ENCODE data around the gene PFDN6. TPM values are rescaled to one million over a fixed set of nuclear protein-coding genes. Genes with fewer than 3 reads are reported as not detected.

The PFDN6 gene
- polyA plus RNA-seq (2013) = 56.0 TPM

DNA sequence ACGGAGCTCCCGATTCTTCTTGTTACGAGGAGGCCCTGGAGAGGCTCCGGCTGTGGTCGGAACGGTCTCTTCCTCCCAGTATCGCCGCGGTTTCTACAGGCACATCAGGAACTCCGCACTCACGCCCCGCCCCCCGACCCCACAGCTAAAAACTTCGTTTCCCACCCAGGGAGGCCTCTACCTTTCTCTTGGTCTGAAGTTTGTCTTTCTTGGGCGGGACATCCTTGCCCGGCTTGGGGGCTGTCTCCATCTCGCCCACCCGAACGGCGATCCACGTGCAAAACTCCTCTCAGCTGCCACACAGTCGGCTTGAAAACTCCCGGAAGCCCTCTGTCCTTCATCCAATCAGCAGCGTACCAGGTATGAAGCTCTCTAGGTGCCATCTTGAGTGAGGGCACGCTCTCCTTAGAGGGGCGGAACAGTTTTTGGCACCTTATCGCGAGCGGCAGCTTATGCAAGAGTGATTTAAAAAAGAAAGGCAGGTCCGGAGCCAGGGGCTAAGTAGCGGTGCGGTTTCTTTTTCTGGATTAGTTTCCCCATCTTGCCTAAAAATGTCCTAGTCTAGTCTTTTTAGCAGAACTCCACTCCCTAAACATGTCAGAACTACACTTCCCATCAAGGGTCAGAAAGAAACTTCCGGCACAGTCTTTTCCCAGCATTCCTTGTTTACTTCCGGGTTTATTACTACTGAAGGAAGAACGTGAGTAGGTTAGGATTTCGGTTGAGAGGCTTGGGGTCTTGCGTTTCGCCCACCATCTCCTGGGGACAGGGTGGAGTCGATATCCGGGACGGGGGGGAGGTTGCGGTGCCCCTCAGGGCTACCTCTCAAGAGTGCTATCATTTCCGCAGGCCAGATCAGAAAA lies at the start of gene PFDN6, which contains the start of gene WDR46:
TSS of gene PFDN6 (plus strand) at position 681 of the 863 bp plus-strand sequence. CDS start 256 bp downstream, outside the sequence.
TSS of gene WDR46 (minus strand) at position 319 of the 863 bp plus-strand sequence. CDS start at position 250, 69 bp downstream.
- CTCF ChIA-PET = interaction anchor here (0.7 to 6.3 kb wide), 13 partner anchors 8 to 129 kb away, joined by 3 to 53 read pairs (median 3); partner anchors contain the start of genes B3GALT4, CUTA, KIFC1 and RGL2
- Histone ChIP-seq H3K27me3 (replicated peaks in 2 of 5; ENCODE audit: control insufficient read depth in 4 of 5, insufficient read depth in 5 of 5, low read length in 4 of 5) (no peaks in the 10 kb centered on the region), H3K36me3 (ENCODE audit: control insufficient read depth in 4 of 4, insufficient read depth in 4 of 4, low read length in 3 of 4) (peaks cover 6 to 67% (median 54%) of the 10 kb centered on the region in 4 experiments), H3K4me3 (ENCODE audit: control insufficient read depth in 1 of 7, extremely low read depth in 1 of 7, insufficient read depth in 4 of 7, low read depth in 2 of 7, low read length in 6 of 7) (peak within 1 kb of the TSS; percentile 71 to 98 (median 84)), H3K9me3 (ENCODE audit: control extremely low read depth in 1 of 5, control insufficient read depth in 4 of 5, insufficient read depth in 2 of 5, low read depth in 1 of 5, low read length in 4 of 5) (no peaks in the 10 kb centered on the region), H3K4me1 (ENCODE audit: control extremely low read depth in 1 of 4, control insufficient read depth in 4 of 4, insufficient read depth in 4 of 4, low read length in 3 of 4) (peaks cover 0 to 31% (median 23%) of the 10 kb centered on the region in 4 experiments), H3K27ac (ENCODE audit: insufficient read depth in 1 of 2, low read depth in 1 of 2, low read length in 2 of 2, poor library complexity in 1 of 2, severe bottlenecking in 2 of 2) (peak within 1 kb of the TSS; percentile 64 to 93)
- DNase-seq = peak; percentile 92 to 97 (median 96)
- 0% methylated on average over 40 of the region's 43 CpGs for WGBS (ENCODE audit: insufficient coverage)
- POLR2A ChIA-PET = interaction anchor here (1.1 to 2.5 kb wide), 6 partner anchors 8 to 55 kb away, joined by 3 to 17 read pairs (median 6); partner anchors contain the start of genes B3GALT4, RGL2, RPS18 and VPS52

DNA sequence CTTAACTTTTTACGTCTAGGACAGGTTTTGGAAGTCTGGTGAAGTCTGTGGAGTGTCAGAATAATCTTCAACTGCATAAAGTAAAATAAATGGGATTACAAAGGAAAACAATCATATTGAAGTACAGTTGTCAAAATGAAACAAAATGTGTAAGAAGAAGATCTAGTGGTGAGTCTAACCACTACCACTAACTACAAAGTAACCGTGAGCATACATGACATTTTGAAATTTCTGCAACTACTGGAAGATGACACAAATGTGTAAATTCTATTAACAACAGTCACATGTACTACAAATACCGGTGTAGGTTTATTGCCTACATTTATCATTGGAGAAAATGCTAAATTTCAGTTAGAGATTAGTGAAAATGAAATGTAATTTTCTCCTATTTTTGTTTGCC lies 47.4 kb upstream of the PFDN6 start:
- no peak overlapping the region for H3K27ac ChIP-seq (ENCODE audit: insufficient read depth in 1 of 2, low read depth in 1 of 2, low read length in 2 of 2, poor library complexity in 1 of 2, severe bottlenecking in 2 of 2)
- no CpG with 5 or more reads among the region's 3 CpGs for WGBS (ENCODE audit: insufficient coverage)
- H3K9me3 ChIP-seq (ENCODE audit: control extremely low read depth in 1 of 5, control insufficient read depth in 4 of 5, insufficient read depth in 2 of 5, low read depth in 1 of 5, low read length in 4 of 5) = no peaks in the 10 kb centered on the region
- H3K4me1 ChIP-seq (ENCODE audit: control extremely low read depth in 1 of 4, control insufficient read depth in 4 of 4, insufficient read depth in 4 of 4, low read length in 3 of 4) = peaks cover 0 to 1% (median 0%) of the 10 kb centered on the region in 4 experiments
- peaks cover 0 to 10% (median 0%) of the 10 kb centered on the region in 5 experiments for H3K27me3 ChIP-seq (replicated peaks in 2 of 5; ENCODE audit: control insufficient read depth in 4 of 5, insufficient read depth in 5 of 5, low read length in 4 of 5)
- ChIA-PET POLR2A (no interaction called here), CTCF (no interaction called here)
- H3K36me3 ChIP-seq (ENCODE audit: control insufficient read depth in 4 of 4, insufficient read depth in 4 of 4, low read length in 3 of 4) = no peaks in the 10 kb centered on the region
- no peak overlapping the region for H3K4me3 ChIP-seq (ENCODE audit: control insufficient read depth in 1 of 7, extremely low read depth in 1 of 7, insufficient read depth in 4 of 7, low read depth in 2 of 7, low read length in 6 of 7)
- peak in 1 of 3 donors; percentile 36 for DNase-seq

DNA sequence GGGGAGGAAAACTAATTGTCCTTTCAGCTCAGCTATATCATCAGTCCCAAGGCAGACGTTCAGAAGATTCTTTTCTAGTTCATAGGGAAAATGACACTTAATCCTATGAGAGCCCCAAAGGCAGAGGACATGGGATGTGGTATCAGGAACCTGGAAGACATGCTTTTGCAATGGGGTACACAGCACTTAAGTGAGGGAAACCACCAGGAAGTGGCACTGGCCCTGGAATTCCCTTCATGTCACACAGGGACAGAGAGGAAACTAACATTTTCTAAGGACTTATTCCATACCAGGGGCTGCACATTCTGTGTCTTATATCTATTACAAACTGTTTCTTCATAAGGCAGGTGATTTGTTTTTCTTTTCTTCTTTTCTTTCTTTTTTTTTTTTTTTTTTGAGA lies 45.9 kb upstream of the PFDN6 start:
- no peak overlapping the region for H3K4me3 ChIP-seq (ENCODE audit: control insufficient read depth in 1 of 7, extremely low read depth in 1 of 7, insufficient read depth in 4 of 7, low read depth in 2 of 7, low read length in 6 of 7)
- H3K27ac ChIP-seq (ENCODE audit: insufficient read depth in 1 of 2, low read depth in 1 of 2, low read length in 2 of 2, poor library complexity in 1 of 2, severe bottlenecking in 2 of 2) = no peak overlapping the region
- no peaks in the 10 kb centered on the region for H3K9me3 ChIP-seq (ENCODE audit: control extremely low read depth in 1 of 5, control insufficient read depth in 4 of 5, insufficient read depth in 2 of 5, low read depth in 1 of 5, low read length in 4 of 5)
- DNase-seq = no peak
- H3K27me3 ChIP-seq (replicated peaks in 2 of 5; ENCODE audit: control insufficient read depth in 4 of 5, insufficient read depth in 5 of 5, low read length in 4 of 5) = peaks cover 0 to 10% (median 0%) of the 10 kb centered on the region in 5 experiments
- 100% methylated on average over 1 of the region's 1 CpG for WGBS (ENCODE audit: insufficient coverage)
- peaks cover 3 to 8% (median 6%) of the 10 kb centered on the region in 4 experiments for H3K4me1 ChIP-seq (ENCODE audit: control extremely low read depth in 1 of 4, control insufficient read depth in 4 of 4, insufficient read depth in 4 of 4, low read length in 3 of 4)
- CTCF ChIA-PET = interaction anchor here (0.9 to 1.4 kb wide), 2 partner anchors 23 to 34 kb away, joined by 3 read pairs; no protein-coding TSS in a partner anchor
- POLR2A ChIA-PET = no interaction called here
- no peaks in the 10 kb centered on the region for H3K36me3 ChIP-seq (ENCODE audit: control insufficient read depth in 4 of 4, insufficient read depth in 4 of 4, low read length in 3 of 4)

DNA sequence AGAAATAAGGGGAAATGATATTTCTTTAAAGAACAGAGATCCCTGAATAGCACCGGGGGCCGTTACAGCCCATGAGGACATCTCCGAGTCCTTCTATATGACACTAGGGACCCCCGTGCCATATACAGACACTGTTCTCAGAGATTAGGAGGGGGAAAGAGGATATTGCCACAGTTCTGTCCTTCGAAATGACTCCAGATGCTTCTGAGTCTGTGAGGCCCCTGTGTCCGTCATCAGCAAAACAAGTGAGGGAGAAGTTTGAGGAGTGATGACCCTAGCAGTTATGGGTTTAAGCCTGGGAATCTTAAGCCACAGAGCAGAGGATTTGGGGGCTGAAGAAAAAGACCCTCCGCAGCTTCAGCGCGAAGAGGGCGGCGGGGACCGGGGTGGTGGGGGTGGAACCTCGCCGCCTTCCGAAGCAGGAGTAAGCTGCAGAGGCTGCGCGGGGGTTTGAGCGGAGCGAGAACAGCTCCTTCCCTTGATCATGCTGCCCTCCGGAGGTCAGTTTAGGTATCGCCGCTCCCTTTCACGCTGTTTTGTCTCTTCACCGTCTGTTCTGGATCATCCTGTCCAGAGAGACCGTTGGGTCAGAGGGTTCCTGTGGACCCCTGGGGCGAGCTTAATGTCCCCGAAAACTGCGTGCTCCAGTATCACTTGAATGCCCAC lies 41.3 kb upstream of the PFDN6 start:
- POLR2A ChIA-PET = interaction anchor here (0.9 to 2.2 kb wide), 4 partner anchors 23 to 268 kb away, joined by 3 to 10 read pairs (median 3); partner anchors contain the start of genes HSD17B8, RPS18 and VPS52
- peak; percentile 82 to 90 (median 87) for DNase-seq
- 0% methylated on average over 27 of the region's 28 CpGs for WGBS (ENCODE audit: insufficient coverage)
- CTCF ChIA-PET = interaction anchor here (0.6 to 2.2 kb wide), 33 partner anchors 9 to 364 kb away, joined by 3 to 20 read pairs (median 4); partner anchors contain the start of genes B3GALT4, HSD17B8, RING1 and RPS18
- Histone ChIP-seq H3K36me3 (ENCODE audit: control insufficient read depth in 4 of 4, insufficient read depth in 4 of 4, low read length in 3 of 4) (peaks cover 0 to 13% (median 6%) of the 10 kb centered on the region in 4 experiments), H3K4me3 (ENCODE audit: control insufficient read depth in 1 of 7, extremely low read depth in 1 of 7, insufficient read depth in 4 of 7, low read depth in 2 of 7, low read length in 6 of 7) (peak overlapping the region; percentile 44 to 86 (median 74)), H3K27ac (ENCODE audit: insufficient read depth in 1 of 2, low read depth in 1 of 2, low read length in 2 of 2, poor library complexity in 1 of 2, severe bottlenecking in 2 of 2) (peak overlapping the region; percentile 81 to 94), H3K27me3 (replicated peaks in 2 of 5; ENCODE audit: control insufficient read depth in 4 of 5, insufficient read depth in 5 of 5, low read length in 4 of 5) (peaks cover 0 to 5% (median 0%) of the 10 kb centered on the region in 5 experiments), H3K4me1 (ENCODE audit: control extremely low read depth in 1 of 4, control insufficient read depth in 4 of 4, insufficient read depth in 4 of 4, low read length in 3 of 4) (peaks cover 10 to 27% (median 25%) of the 10 kb centered on the region in 4 experiments), H3K9me3 (ENCODE audit: control extremely low read depth in 1 of 5, control insufficient read depth in 4 of 5, insufficient read depth in 2 of 5, low read depth in 1 of 5, low read length in 4 of 5) (no peaks in the 10 kb centered on the region)

DNA sequence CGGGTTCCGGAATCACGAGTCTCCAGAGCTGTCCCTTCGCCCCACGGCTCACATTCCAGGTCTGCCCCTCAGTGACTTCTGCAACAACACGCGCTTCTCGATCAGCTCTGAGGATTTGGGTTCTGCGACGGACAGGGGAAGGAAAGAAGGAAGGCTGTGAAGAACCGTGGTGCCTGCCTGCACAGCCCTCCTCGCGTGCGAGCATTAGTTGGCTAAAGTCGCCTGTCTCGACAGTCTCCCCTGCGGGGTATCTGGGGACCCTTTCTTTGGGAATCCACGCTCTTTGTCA lies 40.8 kb upstream of the PFDN6 start:
- CTCF ChIA-PET = interaction anchor here (0.8 to 2.2 kb wide), 32 partner anchors 9 to 364 kb away, joined by 3 to 20 read pairs (median 4); partner anchors contain the start of genes B3GALT4, HSD17B8, RING1 and RPS18
- POLR2A ChIA-PET = interaction anchor here (0.9 to 2.2 kb wide), 5 partner anchors 23 to 269 kb away, joined by 3 to 10 read pairs (median 3); partner anchors contain the start of genes HSD17B8, RPS18 and VPS52
- Histone ChIP-seq H3K9me3 (ENCODE audit: control extremely low read depth in 1 of 5, control insufficient read depth in 4 of 5, insufficient read depth in 2 of 5, low read depth in 1 of 5, low read length in 4 of 5) (no peaks in the 10 kb centered on the region), H3K27me3 (replicated peaks in 2 of 5; ENCODE audit: control insufficient read depth in 4 of 5, insufficient read depth in 5 of 5, low read length in 4 of 5) (peaks cover 0 to 2% (median 0%) of the 10 kb centered on the region in 5 experiments), H3K27ac (ENCODE audit: insufficient read depth in 1 of 2, low read depth in 1 of 2, low read length in 2 of 2, poor library complexity in 1 of 2, severe bottlenecking in 2 of 2) (peak overlapping the region; percentile 81 to 94), H3K4me3 (ENCODE audit: control insufficient read depth in 1 of 7, extremely low read depth in 1 of 7, insufficient read depth in 4 of 7, low read depth in 2 of 7, low read length in 6 of 7) (peak overlapping the region; percentile 44 to 86 (median 74)), H3K4me1 (ENCODE audit: control extremely low read depth in 1 of 4, control insufficient read depth in 4 of 4, insufficient read depth in 4 of 4, low read length in 3 of 4) (peaks cover 10 to 27% (median 25%) of the 10 kb centered on the region in 4 experiments), H3K36me3 (ENCODE audit: control insufficient read depth in 4 of 4, insufficient read depth in 4 of 4, low read length in 3 of 4) (peaks cover 0 to 13% (median 7%) of the 10 kb centered on the region in 4 experiments)
- WGBS (ENCODE audit: insufficient coverage) = 2% methylated on average over 14 of the region's 18 CpGs
- peak; percentile 55 to 74 (median 67) for DNase-seq

DNA sequence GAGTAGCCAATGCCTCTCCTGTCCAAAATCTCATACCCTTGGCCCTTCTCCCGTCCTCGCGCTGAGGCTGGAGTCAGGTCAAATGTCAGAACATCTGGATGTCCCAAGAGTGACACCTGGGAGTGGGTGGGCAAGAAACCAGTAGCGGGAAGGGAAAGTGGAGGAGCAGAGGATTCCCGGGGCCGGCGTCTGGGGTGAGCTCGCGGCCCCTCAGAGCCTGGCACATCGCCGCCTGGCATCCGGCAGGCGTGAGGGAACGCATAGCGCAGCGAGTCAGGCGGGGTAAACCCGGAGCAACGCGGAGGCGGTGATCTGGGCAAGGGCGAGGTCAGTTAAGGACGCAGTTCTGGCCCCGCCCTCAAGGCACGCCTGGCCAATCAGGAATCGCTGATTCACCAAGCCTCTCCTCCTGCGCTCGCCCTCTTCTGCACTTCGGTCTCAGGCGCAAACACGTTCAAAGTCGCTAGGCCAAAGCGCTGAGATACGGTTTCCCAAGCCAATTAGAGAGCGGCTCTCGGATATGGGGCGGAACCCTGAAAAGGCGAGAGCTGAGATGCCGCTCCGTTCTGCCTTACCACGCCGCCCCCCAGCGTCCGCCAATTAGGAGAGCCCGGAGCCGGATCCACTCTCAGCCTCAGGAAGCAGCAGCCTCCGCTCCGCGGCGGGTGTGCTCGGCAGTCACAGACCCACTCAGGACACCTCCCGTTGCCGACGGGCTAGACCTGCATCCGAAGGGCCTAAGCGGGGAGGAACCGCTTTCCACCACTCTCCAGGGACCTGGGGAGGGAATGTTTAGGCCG lies 40.3 kb upstream of the PFDN6 start:
- WGBS (ENCODE audit: insufficient coverage) = under 1% methylated on average over 37 of the region's 58 CpGs
- H3K9me3 ChIP-seq (ENCODE audit: control extremely low read depth in 1 of 5, control insufficient read depth in 4 of 5, insufficient read depth in 2 of 5, low read depth in 1 of 5, low read length in 4 of 5) = no peaks in the 10 kb centered on the region
- peak; percentile 99 to 100 (median 100) for DNase-seq
- H3K36me3 ChIP-seq (ENCODE audit: control insufficient read depth in 4 of 4, insufficient read depth in 4 of 4, low read length in 3 of 4) = peaks cover 0 to 13% (median 7%) of the 10 kb centered on the region in 4 experiments
- ChIA-PET CTCF (interaction anchor here (0.7 to 2.9 kb wide), 34 partner anchors 10 to 365 kb away, joined by 3 to 20 read pairs (median 4); partner anchors contain the start of genes B3GALT4, HSD17B8, PFDN6 and RING1), POLR2A (interaction anchor here (0.6 to 2.2 kb wide), 6 partner anchors 21 to 269 kb away, joined by 3 to 10 read pairs (median 4); partner anchors contain the start of genes HSD17B8, RPS18 and VPS52)
- peak overlapping the region; percentile 70 to 86 (median 74) for H3K4me3 ChIP-seq (ENCODE audit: control insufficient read depth in 1 of 7, extremely low read depth in 1 of 7, insufficient read depth in 4 of 7, low read depth in 2 of 7, low read length in 6 of 7)
- H3K4me1 ChIP-seq (ENCODE audit: control extremely low read depth in 1 of 4, control insufficient read depth in 4 of 4, insufficient read depth in 4 of 4, low read length in 3 of 4) = peaks cover 10 to 27% (median 25%) of the 10 kb centered on the region in 4 experiments
- H3K27ac ChIP-seq (ENCODE audit: insufficient read depth in 1 of 2, low read depth in 1 of 2, low read length in 2 of 2, poor library complexity in 1 of 2, severe bottlenecking in 2 of 2) = peak overlapping the region; percentile 89 to 94
- H3K27me3 ChIP-seq (replicated peaks in 2 of 5; ENCODE audit: control insufficient read depth in 4 of 5, insufficient read depth in 5 of 5, low read length in 4 of 5) = peaks cover 0 to 2% (median 0%) of the 10 kb centered on the region in 5 experiments

Data from common myeloid progenitor, CD34-positive (primary cell).